HS-27A (cell line): Measurements from ENCODE around the gene NPIPA5.
"Not testable (repeated sequence)": the region's sequence is repeated elsewhere in the genome, so short reads cannot be mapped to it uniquely, and the experiment has no call there.

ENCODE experiments used
- DNase-seq: peaks from one replicate; pipeline ENCODE4 v3.0.0-alpha.2; 2012; ENCODE audit warnings: low read depth, missing footprints

The NPIPA5 gene

DNA sequence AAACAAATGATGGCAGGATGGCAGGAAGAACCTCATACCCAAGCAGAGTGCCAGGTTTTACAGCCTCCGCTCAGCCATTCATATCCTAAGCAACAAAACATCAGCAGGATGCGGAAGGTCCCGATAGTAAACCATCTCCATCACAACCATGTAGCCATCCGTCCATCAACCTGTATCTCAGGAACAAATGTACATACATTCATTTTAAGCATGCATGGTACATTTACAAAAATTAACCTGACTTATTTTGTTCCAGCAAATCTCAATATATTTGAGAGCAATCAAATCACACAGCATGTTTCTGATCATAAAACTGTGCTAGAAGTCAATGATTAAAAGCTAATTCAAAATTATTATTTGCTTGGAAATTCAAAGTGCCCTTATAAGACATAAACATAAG, at the start of gene NPIPA5:
Gene NPIPA5, minus strand, starts transcription at position 101 of the 400 bp plus-strand sequence. Its CDS starts 0 bp downstream, at position 101.
- DNase-seq: not testable (repeated sequence)

DNA sequence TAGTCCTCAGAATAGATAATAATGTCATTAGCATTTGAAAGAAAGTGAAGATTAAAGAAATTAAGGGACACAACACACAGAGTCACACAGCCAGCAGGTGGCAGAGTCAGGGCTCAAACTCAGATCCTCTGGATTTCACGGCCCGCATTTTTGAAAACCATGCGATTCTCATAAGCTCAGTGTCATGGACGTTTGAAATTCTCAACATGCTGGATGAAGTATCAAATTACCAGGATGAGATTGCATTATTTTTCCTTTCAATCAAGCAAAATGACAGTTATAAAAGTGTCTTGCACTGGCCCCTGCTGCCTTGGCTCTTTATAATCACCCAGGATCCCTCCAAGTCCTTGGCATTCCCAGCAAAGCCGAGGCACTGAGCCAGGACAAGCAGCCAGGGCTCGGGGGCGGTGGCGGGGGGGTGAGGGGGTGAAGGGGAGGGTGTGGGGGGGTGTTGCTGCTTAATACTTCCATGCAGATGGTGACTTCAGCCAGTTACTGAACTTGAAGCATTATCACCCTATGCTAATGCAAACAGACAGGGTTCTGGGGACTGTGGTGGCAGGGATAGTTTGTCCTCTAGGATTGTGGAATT, 49.6 kb upstream of the NPIPA5 start:
- peak; percentile 55 for DNase-seq

GRCh38 chr16:15426796-15427195, 48.7 kb upstream of the NPIPA5 start:
- no peak for DNase-seq

- no peak for DNase-seq
Measured at GRCh38 chr16:15425861-15426260, 47.8 kb upstream of the NPIPA5 start.

- DNase-seq: no peak
Measured at GRCh38 chr16:15422222-15422621, 44.1 kb upstream of the NPIPA5 start.

DNA sequence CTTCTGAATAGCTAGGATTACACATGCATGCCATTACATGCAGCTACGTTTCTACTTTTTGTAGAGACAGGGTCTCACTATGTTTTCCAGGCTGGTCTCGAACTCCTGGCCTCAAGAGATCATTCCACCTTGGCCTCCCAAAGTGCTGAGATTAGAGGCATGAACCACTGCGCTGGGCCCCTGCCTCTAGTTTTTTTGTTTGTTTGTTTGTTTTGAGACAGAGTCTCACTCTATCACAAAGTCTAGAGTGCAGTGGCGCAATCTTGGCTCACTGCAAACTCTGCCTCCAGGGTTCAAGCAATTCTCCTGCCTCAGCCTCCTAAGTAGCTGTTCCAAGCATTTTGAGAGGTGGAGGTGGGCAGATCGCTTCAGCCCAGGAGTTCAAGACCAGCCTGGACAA, 43.6 kb upstream of the NPIPA5 start:
- DNase-seq: not testable (repeated sequence)

DNA sequence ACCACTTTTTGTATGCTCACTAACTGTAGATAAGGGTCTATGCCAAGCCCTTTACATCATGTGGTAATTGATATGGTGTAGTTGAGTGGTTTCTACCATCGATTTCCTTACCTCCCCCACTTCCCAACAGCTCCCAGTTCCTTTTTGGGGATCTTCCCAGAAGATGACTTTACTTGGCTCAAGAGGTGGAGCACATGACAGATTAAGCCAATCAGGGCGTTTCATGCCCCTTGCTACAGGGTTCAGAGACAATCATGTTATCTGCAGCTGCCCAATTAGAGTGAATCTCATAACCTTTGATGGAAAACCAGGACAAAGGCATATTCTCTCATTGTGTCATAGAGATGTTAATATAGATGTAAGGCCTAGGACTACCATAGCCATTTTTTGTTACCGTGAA, 40.1 kb upstream of the NPIPA5 start:
- DNase-seq: no peak

DNA sequence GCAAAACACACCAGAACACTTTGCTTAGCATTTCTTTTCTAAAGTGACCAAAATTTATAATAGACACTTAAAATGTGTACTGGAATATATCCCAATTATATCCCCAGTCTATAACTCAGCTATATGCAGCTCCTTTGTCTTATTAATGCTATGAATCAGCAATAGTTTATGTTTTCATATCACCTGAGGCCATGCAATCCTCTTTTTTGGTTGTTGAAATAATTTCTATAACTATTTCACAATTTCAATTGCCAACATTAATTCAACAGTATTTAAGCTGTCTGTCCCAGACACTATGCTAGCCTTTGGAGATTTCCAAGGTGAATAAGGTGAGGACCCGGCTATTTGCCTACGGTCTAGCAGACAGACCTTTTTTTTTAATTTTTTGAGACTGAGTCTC, 39.1 kb upstream of the NPIPA5 start:
- DNase-seq: no peak

GRCh38 chr16:15415511-15415985, 37.5 kb upstream of the NPIPA5 start:
- DNase-seq: no peak

- DNase-seq: not testable (repeated sequence)
Measured at GRCh38 chr16:15409476-15409875, 31.4 kb upstream of the NPIPA5 start.

DNA sequence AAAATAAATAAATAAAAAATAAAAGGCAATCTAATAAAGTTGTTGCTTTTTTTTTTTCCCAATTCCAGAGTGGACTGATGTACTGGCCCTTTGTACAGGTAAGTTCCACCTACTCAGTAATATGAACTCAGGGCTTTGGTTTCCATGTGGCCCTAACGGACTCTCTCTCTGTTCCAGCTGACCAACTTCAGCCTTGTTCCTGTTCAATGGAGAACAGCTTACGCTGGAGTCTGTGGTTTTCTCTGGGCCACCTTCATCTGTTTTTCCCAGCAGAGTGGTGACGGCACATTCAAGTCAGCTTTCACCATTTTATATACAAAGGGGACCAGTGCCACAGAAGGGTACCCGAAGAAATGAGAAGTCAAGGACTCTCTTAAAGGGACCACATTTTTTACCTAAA, 29.7 kb upstream of the NPIPA5 start:
- DNase-seq: not testable (repeated sequence)

- DNase-seq: no peak
Measured at GRCh38 chr16:15404792-15405191, 26.7 kb upstream of the NPIPA5 start.

DNA sequence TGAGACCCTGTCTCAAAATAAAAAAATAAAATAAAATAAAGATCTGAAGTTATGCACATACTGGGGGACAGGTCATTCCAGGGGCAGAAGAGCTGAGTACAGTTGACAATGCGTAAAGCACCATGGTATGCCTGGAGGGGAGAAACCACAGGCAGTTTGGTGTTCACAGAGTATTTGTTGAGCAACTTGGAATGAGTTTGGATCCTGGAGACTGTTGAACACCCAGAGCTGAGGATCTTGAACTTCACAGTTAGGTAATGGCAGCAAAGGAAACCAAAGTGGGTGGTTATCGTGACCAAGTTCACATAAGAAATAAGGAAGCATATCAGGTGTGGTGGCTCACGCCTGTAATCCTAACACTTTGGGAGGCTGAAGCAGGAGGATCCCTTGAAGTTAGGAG, 26.0 kb upstream of the NPIPA5 start:
- not testable (repeated sequence) for DNase-seq

DNA sequence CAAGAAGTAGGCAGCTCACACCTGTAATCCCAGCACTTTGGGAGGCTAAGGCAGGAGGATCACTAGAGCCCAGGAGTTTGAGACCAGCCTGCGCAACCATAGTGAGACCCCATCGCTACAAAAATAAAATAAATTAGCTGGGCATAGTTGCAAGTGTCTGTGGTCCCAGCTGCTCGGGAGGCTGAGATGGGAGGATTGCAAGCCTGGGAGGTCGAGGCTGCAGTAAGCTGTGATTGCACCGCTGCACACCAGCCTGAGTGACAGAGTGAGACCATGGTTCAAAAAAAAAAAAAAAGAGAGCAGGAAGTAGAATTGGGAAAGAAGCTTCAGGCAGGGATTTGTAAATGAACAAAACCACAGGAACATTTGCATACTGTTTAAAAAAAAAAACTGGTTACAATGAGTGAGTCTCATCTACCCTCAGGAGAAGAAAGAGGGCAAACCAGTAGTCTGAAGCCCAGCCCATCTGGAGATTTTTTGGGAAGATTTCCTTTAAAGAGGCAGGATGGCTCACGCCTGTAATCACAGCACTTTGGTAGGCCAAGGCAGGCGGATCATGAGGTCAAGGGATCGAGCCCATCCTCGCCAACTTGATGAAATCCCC, 25.4 kb upstream of the NPIPA5 start:
- DNase-seq: no peak

DNA sequence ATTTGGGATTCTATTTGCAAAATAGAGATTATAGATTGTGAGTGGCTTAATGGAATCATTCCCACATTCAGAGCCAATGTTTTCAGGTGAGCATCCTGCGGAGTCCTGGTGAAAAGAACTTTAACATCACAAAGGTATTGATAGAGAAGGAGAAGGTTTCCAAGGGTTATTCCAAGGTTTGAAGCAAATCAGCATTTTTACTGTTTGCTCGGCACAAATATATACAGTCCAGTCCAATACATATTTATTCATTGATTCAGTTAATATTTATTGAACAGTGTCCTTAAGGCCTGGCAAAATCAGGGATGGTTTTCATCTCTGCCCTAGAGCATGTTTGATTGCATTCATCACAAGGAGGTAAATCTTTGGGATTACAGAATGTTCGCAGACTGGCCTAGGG, 23.9 kb upstream of the NPIPA5 start:
- DNase-seq: no peak

DNA sequence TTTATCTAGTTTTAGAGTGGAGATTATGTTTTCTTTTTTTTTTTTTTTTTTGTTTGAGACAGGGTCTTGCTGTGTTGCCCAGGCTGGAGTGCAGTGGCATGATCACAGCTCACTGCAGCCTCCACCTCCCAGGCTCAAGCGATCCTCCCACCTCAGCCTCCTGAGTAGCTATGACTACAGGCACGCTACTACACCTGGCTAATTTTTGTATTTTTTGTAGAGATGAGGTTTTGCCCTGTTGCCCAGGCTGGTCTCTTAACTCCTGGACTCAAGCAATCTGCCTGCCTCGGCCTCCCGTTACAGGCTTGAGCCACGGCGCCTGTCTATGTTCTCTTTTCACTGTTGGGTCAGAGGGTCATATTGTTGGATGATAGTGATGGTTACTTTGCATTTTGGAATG, 22.2 kb upstream of the NPIPA5 start:
- DNase-seq: not testable (repeated sequence)

DNA sequence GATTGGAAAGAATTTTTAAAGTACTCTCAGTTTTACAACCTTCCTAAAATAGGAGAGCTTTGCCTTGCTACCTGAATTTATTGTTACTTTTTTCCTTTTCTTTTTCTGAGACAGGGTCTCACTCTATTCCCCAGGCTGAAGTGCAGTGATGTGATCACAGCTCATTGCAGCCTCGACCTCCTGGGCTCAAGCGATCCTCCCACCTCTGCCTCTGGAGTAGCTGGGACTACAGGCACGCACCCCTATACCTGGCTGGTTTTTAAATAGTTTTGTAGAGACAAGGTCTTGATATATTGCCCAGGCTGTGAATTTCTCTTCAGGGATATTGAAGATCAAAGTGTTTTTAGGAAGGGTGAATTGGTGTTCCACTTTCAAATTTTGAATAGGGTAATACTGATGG, 21.2 kb upstream of the NPIPA5 start:
- DNase-seq: no peak

DNA sequence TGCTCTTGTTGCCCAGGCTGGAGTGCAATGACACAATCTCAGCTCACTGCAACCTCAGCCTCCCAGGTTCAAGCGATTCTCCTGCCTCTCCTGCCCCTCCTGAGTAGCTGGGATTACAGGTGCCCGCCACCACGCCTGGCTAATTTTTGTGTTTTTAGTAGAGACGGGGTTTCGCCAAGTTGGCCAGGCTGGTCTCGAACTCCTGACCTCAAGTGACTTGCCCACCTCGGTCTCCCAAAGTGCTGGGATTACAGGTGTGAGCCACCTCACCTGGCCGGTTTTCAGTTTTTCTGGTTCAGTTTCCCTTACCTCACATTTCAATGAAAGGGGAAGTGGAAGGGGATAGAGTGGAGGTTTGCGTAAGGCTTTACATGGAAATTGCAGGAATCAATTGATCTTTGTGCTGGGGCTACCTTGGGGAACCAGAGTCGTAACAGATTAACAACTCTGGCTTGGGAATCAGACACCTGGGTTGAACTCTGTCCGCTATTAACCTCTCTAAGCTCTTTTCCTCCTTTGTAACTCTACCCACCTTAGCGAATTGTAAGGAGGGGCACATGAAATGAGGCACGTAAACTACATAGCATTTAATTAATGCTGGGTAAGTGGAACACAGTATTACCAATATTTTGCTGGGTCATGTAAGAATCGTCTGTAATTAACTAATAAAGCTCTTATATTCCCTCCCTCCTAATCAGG, 20.7 kb upstream of the NPIPA5 start:
- DNase-seq: no peak

DNA sequence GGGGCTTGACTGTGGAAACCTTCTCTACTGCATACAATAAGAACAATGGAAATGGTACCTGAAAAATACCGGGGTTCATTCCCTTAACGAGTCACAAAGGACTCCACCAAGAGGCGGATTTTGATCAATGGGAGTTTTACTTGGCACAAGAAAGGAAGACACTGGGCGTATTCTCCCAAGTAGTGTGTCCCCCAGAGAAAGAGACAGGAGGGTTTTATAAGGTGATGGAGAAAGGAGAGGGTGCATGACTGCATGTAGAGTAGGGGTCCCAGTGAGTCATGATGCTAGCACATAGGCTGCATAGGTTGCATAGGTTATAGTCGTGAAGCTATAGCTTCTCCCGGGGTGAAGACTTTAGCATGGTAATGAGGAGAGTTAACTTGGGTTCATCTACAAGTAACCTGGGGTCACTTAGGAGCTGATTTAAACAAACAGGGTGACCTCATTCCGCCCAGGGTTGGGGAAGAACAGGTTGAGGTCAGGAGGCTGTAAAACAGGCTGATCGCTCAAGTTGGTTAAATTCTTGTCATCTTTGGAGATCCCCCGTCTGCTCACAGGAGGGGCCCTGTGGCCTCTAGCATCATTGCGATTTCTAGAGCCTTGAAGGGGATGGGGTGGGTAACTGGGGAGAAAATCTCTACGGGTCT, 19.0 kb upstream of the NPIPA5 start:
- no peak for DNase-seq

DNA sequence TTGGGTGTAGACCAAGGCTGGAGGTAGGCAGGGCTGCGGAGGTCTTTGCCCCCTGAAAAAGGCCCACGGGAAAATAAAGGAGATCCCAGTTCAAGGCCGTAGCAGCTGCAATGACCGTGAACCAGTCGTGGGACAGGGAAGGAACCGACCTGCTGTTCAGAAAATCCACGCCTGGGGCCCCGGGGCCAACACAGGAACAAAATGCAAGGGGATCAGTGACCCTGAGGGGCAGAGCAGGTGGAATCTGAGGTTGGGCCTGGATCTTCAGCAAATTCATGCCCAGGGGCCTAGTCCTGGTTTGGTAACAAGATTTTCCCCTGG, 18.4 kb upstream of the NPIPA5 start:
- not testable (repeated sequence) for DNase-seq

DNA sequence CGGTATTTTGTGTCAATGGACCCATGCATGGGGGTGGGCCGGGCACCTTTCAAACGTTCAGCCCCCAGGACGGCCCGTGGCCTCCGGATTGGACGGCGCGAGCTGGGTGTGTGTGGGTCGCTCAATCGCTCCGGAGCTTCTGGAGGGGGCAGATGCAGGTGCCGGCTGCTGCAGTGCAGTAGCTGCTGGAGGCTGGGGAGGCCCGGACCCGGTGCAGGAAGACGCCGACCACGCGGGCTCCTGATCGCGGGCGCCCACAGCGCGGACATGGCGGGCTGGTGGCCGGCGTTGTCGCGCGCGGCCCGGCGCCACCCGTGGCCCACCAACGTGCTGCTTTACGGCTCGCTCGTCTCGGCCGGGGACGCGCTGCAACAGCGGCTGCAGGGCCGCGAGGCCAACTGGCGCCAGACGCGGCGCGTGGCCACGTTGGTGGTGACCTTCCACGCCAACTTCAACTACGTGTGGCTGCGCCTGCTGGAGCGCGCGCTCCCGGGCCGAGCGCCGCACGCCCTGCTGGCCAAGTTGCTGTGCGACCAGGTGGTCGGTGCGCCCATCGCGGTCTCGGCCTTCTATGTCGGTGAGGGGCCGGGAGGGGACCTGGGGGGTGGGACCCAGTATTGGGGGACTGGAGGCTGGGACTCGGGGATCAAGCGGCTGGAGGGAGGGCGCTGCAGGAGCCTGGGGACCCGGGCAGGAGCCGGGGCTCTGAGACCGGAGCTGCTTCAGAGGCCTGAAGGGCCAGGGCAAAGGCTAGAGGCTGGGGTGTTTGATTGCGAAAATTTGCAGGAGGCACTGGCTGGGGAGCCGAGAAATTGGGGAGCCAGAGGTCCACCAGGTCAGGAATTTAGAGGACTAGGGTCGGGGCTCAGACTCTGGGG, 17.8 kb upstream of the NPIPA5 start, which contains the start of gene MPV17L:
Gene MPV17L, plus strand, starts transcription at position 124 of the 878 bp plus-strand sequence. Its CDS starts 144 bp downstream, at position 268.
- DNase-seq: not testable (repeated sequence)

GRCh38 chr16:15393025-15393424, 14.9 kb upstream of the NPIPA5 start:
- DNase-seq: not testable (repeated sequence)
